Lung (tissue), 12 donors: ENCODE results near the gene FKRP. TPM values are rescaled to one million over a fixed set of nuclear protein-coding genes. Genes with fewer than 3 reads are reported as not detected.

Experiments used
- ATAC-seq: fragments of 200-7000 bp; cut with Tn5 transposase; one replicate; pipeline ENCODE4 v1.9.1; 2020; ENCODE audit warnings: moderate number of reproducible peaks; ENCODE audit not compliant: insufficient read depth, low FRiP score
- DNase-seq, 3 donors: peaks; one replicate each; pipeline ENCODE4 v3.0.0-alpha.2; 2013 to 2017
- H3K27ac ChIP-seq, 2 donors: one replicate each; pipeline ENCODE4 v1.5.1; 2013; ENCODE audit warnings: mild to moderate bottlenecking in 2 of 2, moderate library complexity in 2 of 2, control low read depth in 1 of 2, inconsistent platforms in 1 of 2, low read depth in 1 of 2, low read length in 1 of 2
- H3K27me3 ChIP-seq, 3 donors: one replicate each; pipeline ENCODE4 v1.5.1; 2013; ENCODE audit warnings: low read length in 2 of 3; ENCODE audit not compliant: control insufficient read depth in 3 of 3, insufficient read depth in 3 of 3
- H3K36me3 ChIP-seq, 4 donors: one replicate each; pipeline ENCODE4 v1.5.1; 2013; ENCODE audit warnings: low read length in 4 of 4, mild to moderate bottlenecking in 1 of 4, moderate library complexity in 1 of 4; ENCODE audit not compliant: control insufficient read depth in 4 of 4, insufficient read depth in 4 of 4
- H3K4me1 ChIP-seq, 5 donors: one replicate each; pipeline ENCODE4 v1.5.1; 2013; ENCODE audit warnings: low read length in 5 of 5, mild to moderate bottlenecking in 2 of 5, moderate library complexity in 1 of 5; ENCODE audit not compliant: control insufficient read depth in 5 of 5, insufficient read depth in 5 of 5
- H3K4me3 ChIP-seq: one replicate; pipeline ENCODE4 v1.5.1; 2013; ENCODE audit warnings: mild to moderate bottlenecking, control low read depth, moderate library complexity
- H3K9ac ChIP-seq, 2 donors: one replicate each; pipeline ENCODE4 v1.5.1; 2013; ENCODE audit warnings: low read length in 2 of 2, control low read depth in 1 of 2; ENCODE audit not compliant: insufficient read depth in 1 of 2
- H3K9me3 ChIP-seq, 4 donors: one replicate each; pipeline ENCODE4 v1.5.1; 2013; ENCODE audit warnings: low read length in 3 of 4, mild to moderate bottlenecking in 1 of 4, moderate library complexity in 1 of 4; ENCODE audit not compliant: control insufficient read depth in 4 of 4, insufficient read depth in 3 of 4
- CTCF ChIP-seq: IDR thresholded peaks from 2 replicates; pipeline ENCODE4 v1.5.1; 2012; ENCODE audit warnings: mild to moderate bottlenecking; ENCODE audit errors: control extremely low read depth, extremely low read depth
- WGBS, 2 donors: extraction: QIAGEN DNeasy Blood & Tissue Kit; methylation state at CpG; one replicate each; pipeline ENCODE4 v1.1.7; 2013; 5-methylcytosine and 5-hydroxymethylcytosine counted together
- polyA plus RNA-seq, 2 donors: library from polyadenylated mRNA; stranded (reverse); fragments of 200-250 nt; gene quantifications; one replicate each; pipeline ENCODE4 v1.2.1, GENCODE V29; 2013
- total RNA-seq, 2 donors: library from RNA; depleted of rRNA in 1 of 2; stranded (reverse); fragments of >200 nt in 1 of 2; gene quantifications; one replicate each; pipeline ENCODE4 v1.2.1, GENCODE V29; 2014 to 2021
- donor health status: control.
- donor health status: control.
- donor health status: Bipolar disorder and iron deficiency.
- donor health status: healthy.
- donor health status: DM: yes; HTN: yes; CAD: no.

FKRP gene
- total and polyA plus RNA-seq, 4 donors: 10.8 to 23.9 (median 15.2) TPM

GRCh38 chr19:46742926-46743480 lies 2.9 kb upstream of the FKRP start:
- 66 to 67% methylated on average over 4 of the region's 4 CpGs for WGBS, 2 donors
- Histone ChIP-seq H3K4me1 (peaks cover 6 to 47% (median 16%) of the 10 kb centered on the region in 5 donors), H3K4me3 (no peak overlapping the region), H3K27me3 (no peaks in the 10 kb centered on the region), H3K9ac (no peak overlapping the region), H3K36me3 (peaks cover 0 to 13% (median 3%) of the 10 kb centered on the region in 4 donors), H3K27ac (no peak overlapping the region), H3K9me3 (no peaks in the 10 kb centered on the region)
- no peak for TF ChIP-seq CTCF
- DNase-seq (peak in 1 of 3 donors; percentile 53), ATAC-seq (no peak)

GRCh38 chr19:46744005-46744691 lies 1.7 kb upstream of the FKRP start:
- H3K36me3 ChIP-seq: peaks cover 0 to 4% (median 1%) of the 10 kb centered on the region in 4 donors
- H3K27ac ChIP-seq: no peak overlapping the region
- DNase-seq (no peak), ATAC-seq (no peak)
- 70 to 80% methylated on average over 12 of the region's 12 CpGs for WGBS, 2 donors
- no peak for TF ChIP-seq CTCF
- H3K4me1 ChIP-seq: peaks cover 5 to 37% (median 13%) of the 10 kb centered on the region in 5 donors
- no peak overlapping the region for H3K4me3 ChIP-seq
- H3K9ac ChIP-seq: no peak overlapping the region
- H3K27me3 ChIP-seq: no peaks in the 10 kb centered on the region
- H3K9me3 ChIP-seq: no peaks in the 10 kb centered on the region

GRCh38 chr19:46745030-46745429 lies 827 bp upstream of the FKRP start:
- no peak overlapping the region for H3K27ac ChIP-seq
- TF ChIP-seq CTCF: no peak
- peaks cover 5 to 30% (median 6%) of the 10 kb centered on the region in 5 donors for H3K4me1 ChIP-seq
- H3K4me3 ChIP-seq: peak overlapping the region; percentile 79
- WGBS, 2 donors: 18 to 31% methylated on average over 8 of the region's 8 CpGs
- H3K27me3 ChIP-seq: no peaks in the 10 kb centered on the region
- ATAC-seq: no peak
- no peaks in the 10 kb centered on the region for H3K9me3 ChIP-seq
- H3K9ac ChIP-seq: peak overlapping the region; percentile 48 to 73
- peaks cover 0 to 3% (median 1%) of the 10 kb centered on the region in 4 donors for H3K36me3 ChIP-seq
- DNase-seq: no peak
